Panc1 (cell line): Measurements from ENCODE around the gene RBM22. TPM values are rescaled to one million over a fixed set of nuclear protein-coding genes. Genes with fewer than 3 reads are reported as not detected.

Experiments
- ATAC-seq: fragments of 200-7000 bp; cut with Tn5 transposase; 2 replicates; pipeline ENCODE4 v1.9.1; 2020; ENCODE audit warnings: mild to moderate bottlenecking, moderate library complexity
- BruUV-seq: library from RNA; stranded (reverse); fragments of 400-500 nt; replicated peaks from 2 replicates; lab custom pipeline; 2021; lab: Mats Ljungman, UMichigan
- CTCF ChIA-PET: fragments of 300-600 bp; sonication (Branson Sonifier 250); formaldehyde crosslinking; loops from one replicate; lab custom pipeline; 2022; ENCODE audit warnings: antibody characterized with exemption; lab: Charles Lee
- POLR2A ChIA-PET: fragments of 300-600 bp; sonication (Branson Sonifier 250); formaldehyde crosslinking; loops from one replicate; lab custom pipeline; 2022; ENCODE audit warnings: antibody characterized with exemption; lab: Charles Lee
- DNase-seq: peaks from one replicate; pipeline ENCODE4 v3.0.0-alpha.2; 2010; ENCODE audit warnings: low read depth, low spot score
- H3K27ac ChIP-seq: 2 replicates; pipeline ENCODE4 v1.5.1; 2011; ENCODE audit warnings: mild to moderate bottlenecking, low read length, inconsistent platforms
- H3K27me3 ChIP-seq: fragments of 200-500 bp; sonication (Bioruptor generic); 2 replicates; pipeline ENCODE4 v1.6.0; 2014; ENCODE audit warnings: low read length, inconsistent platforms; ENCODE audit not compliant: control insufficient read depth, insufficient read depth
- H3K36me3 ChIP-seq: fragments of 200-500 bp; sonication (Bioruptor generic); 2 replicates; pipeline ENCODE4 v1.5.1; 2014; ENCODE audit warnings: inconsistent platforms, mild to moderate bottlenecking, low read length, moderate library complexity; ENCODE audit not compliant: control insufficient read depth, insufficient read depth
- H3K4me1 ChIP-seq: 2 replicates; pipeline ENCODE4 v1.5.1; 2011; ENCODE audit warnings: inconsistent platforms, mild to moderate bottlenecking, low read length, moderate library complexity; ENCODE audit not compliant: control insufficient read depth, insufficient read depth
- H3K4me3 ChIP-seq, 2 experiments: 2 replicates each; pipeline ENCODE4 v1.5.1; 2011 to 2012; ENCODE audit warnings: low read depth in 2 of 2, low read length in 2 of 2, mild to moderate bottlenecking in 2 of 2, inconsistent platforms in 1 of 2, moderate library complexity in 1 of 2
- H3K9me3 ChIP-seq: fragments of 200-500 bp; sonication (Bioruptor generic); 2 replicates; pipeline ENCODE4 v1.5.1; 2014; ENCODE audit warnings: low read depth, mild to moderate bottlenecking, inconsistent platforms, low read length, moderate library complexity; ENCODE audit not compliant: control insufficient read depth, insufficient read depth
- POLR2AphosphoS5 ChIP-seq: IDR thresholded peaks from 2 replicates; pipeline ENCODE4 v1.6.1; 2012; ENCODE audit warnings: mild to moderate bottlenecking, low read depth, low read length, moderate library complexity
- SIN3A ChIP-seq: IDR thresholded peaks from 2 replicates; pipeline ENCODE4 v1.6.1; 2012; ENCODE audit warnings: low read depth, mild to moderate bottlenecking, low read length, moderate library complexity, borderline replicate concordance; ENCODE audit not compliant: insufficient read depth
- TCF7L2 ChIP-seq: IDR thresholded peaks from 2 replicates; pipeline ENCODE4 v1.6.1; 2011; ENCODE audit warnings: mild to moderate bottlenecking, low read depth, low read length, inconsistent platforms
- in situ Hi-C: cut with HindIII; loops from 2 replicates; pipeline ENCODE4 v1.10.0; 2016; ENCODE audit warnings: low sequenced_read_pairs, low pct_unique_long_range_greater_than_20kb
- intact Hi-C: fragments of 100-400 bp; cut with micrococcal nuclease; formaldehyde crosslinking; loops from one replicate; pipeline ENCODE4 v1.10.0; 2022; ENCODE audit not compliant: unreplicated experiment
- total RNA-seq: library from RNA; stranded (reverse); gene quantifications from one replicate; pipeline ENCODE4 v1.2.1, GENCODE V29; 2021; ENCODE audit not compliant: unreplicated experiment
- TF ChIP-seq, protein P1 (sequence below): fragments of 450-650 bp; IDR thresholded peaks from 2 replicates; pipeline ENCODE4 v1.5.1; 2017; ENCODE audit warnings: mild to moderate bottlenecking
- TF ChIP-seq, protein P2 (sequence below), 2 experiments: IDR thresholded peaks; 2 replicates each; pipeline ENCODE4 v1.6.1; 2011 to 2012; ENCODE audit warnings: low read depth in 2 of 2, control low read depth in 1 of 2, low read length in 1 of 2, mild to moderate bottlenecking in 1 of 2, moderate library complexity in 1 of 2; ENCODE audit not compliant: insufficient read depth in 1 of 2

The RBM22 gene
- total RNA-seq, 1 experiment from 2014 or later, result 54.3 TPM

DNA sequence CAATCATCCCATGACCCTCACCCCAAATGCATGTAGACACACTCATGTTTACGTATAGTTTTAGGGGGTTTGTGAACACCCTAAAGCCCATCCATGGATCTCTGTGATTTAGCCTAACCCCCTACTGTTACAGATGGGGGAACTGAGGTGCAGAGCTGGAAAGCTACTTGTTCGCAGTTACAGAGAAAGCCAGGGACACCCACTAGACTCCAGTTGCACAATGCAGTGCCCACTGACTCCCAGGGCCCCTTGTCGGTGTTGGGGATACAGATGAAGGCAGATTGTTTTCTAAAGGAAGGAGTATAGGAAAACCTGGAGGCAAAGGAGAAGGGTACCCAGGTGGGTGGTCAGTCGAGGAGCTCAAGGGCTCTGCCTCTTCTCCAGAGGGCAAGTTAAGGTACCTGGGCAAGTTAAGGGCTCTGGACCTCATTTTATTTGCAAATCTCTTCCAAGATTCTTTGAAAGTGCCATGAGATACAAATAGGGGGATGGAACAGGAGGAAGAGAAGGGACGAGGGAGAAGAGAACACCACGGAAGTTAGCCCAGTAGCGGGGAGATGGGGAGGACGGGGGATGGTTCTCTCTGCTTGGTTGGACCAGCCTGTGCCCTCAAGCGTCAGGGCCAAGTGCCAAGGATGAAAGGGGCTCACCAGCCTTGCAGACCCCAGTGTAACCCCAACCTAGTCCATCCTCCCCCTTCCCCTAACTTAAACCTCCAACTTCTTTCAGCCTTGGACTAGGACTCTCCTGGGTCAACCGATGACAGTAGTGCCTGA is 38.9 kb downstream of the RBM22 start:
- Histone ChIP-seq H3K36me3 (no peaks in the 10 kb centered on the region), H3K27me3 (no peaks in the 10 kb centered on the region), H3K9me3 (no peaks in the 10 kb centered on the region), H3K4me3 (no peak overlapping the region), H3K4me1 (peaks cover 9% of the 10 kb centered on the region; the same call in 1 of the 2 replicates), H3K27ac (no peak overlapping the region)
- TF ChIP-seq POLR2AphosphoS5 (no peak), TCF7L2 (no peak), SIN3A (no peak)
- TF ChIP-seq, protein P1, sequence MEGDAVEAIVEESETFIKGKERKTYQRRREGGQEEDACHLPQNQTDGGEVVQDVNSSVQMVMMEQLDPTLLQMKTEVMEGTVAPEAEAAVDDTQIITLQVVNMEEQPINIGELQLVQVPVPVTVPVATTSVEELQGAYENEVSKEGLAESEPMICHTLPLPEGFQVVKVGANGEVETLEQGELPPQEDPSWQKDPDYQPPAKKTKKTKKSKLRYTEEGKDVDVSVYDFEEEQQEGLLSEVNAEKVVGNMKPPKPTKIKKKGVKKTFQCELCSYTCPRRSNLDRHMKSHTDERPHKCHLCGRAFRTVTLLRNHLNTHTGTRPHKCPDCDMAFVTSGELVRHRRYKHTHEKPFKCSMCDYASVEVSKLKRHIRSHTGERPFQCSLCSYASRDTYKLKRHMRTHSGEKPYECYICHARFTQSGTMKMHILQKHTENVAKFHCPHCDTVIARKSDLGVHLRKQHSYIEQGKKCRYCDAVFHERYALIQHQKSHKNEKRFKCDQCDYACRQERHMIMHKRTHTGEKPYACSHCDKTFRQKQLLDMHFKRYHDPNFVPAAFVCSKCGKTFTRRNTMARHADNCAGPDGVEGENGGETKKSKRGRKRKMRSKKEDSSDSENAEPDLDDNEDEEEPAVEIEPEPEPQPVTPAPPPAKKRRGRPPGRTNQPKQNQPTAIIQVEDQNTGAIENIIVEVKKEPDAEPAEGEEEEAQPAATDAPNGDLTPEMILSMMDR, result no peak
- TF ChIP-seq, protein P2, sequence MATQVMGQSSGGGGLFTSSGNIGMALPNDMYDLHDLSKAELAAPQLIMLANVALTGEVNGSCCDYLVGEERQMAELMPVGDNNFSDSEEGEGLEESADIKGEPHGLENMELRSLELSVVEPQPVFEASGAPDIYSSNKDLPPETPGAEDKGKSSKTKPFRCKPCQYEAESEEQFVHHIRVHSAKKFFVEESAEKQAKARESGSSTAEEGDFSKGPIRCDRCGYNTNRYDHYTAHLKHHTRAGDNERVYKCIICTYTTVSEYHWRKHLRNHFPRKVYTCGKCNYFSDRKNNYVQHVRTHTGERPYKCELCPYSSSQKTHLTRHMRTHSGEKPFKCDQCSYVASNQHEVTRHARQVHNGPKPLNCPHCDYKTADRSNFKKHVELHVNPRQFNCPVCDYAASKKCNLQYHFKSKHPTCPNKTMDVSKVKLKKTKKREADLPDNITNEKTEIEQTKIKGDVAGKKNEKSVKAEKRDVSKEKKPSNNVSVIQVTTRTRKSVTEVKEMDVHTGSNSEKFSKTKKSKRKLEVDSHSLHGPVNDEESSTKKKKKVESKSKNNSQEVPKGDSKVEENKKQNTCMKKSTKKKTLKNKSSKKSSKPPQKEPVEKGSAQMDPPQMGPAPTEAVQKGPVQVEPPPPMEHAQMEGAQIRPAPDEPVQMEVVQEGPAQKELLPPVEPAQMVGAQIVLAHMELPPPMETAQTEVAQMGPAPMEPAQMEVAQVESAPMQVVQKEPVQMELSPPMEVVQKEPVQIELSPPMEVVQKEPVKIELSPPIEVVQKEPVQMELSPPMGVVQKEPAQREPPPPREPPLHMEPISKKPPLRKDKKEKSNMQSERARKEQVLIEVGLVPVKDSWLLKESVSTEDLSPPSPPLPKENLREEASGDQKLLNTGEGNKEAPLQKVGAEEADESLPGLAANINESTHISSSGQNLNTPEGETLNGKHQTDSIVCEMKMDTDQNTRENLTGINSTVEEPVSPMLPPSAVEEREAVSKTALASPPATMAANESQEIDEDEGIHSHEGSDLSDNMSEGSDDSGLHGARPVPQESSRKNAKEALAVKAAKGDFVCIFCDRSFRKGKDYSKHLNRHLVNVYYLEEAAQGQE (IDR thresholded peaks at IDR 0.05; ENCODE audit: insufficient read depth in 1 of 2, low read depth in 2 of 2, low read length in 1 of 2), result no peak
- in situ Hi-C loops, result no loop called here
- BruUV-seq, result no TSS peak
- ATAC-seq (no peak), DNase-seq (no peak)
- intact Hi-C loops, result no loop called here
- ChIA-PET POLR2A (no interaction called here), CTCF (no interaction called here)

DNA sequence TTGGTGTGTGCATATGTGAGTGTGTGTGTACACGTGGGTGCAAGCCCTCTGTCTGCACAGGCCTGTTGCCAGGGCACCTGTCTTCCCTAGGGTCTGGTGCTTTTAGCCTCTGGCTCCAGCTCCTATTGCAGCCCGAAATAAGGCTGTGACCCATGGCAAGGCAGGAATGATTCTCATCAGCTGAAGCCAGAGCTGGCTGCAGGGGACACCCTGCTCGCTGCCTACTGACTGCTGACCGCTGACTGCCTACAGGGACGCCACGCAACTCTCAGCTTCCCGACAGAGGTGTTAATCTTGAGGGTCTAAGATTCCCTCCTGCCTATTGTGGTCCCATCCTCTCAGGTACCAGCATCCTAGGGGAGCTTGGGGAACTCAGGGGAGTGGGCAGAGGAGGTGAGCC is 39.8 kb downstream of the RBM22 start, which contains the start of gene MYOZ3:
Gene MYOZ3 (plus strand): TSS at position 166 of the 400 bp plus-strand sequence. CDS start 1,691 bp downstream, outside the sequence.
- POLR2A ChIA-PET, result interaction anchor here (0.5 kb wide), 1 partner anchor 17 kb away, joined by 6 read pairs; no protein-coding TSS in a partner anchor
- DNase-seq (no peak), ATAC-seq (no peak)
- Histone ChIP-seq H3K4me1 (peaks cover 9% of the 10 kb centered on the region; the same call in 1 of the 2 replicates), H3K9me3 (no peaks in the 10 kb centered on the region), H3K27me3 (no peaks in the 10 kb centered on the region), H3K4me3 (no peak within 1 kb of the TSS), H3K27ac (no peak within 1 kb of the TSS), H3K36me3 (no peaks in the 10 kb centered on the region)
- no peak for TF ChIP-seq SIN3A
- no peak for TF ChIP-seq POLR2AphosphoS5
- no peak for TF ChIP-seq TCF7L2
- TF ChIP-seq, protein P2 (IDR thresholded peaks at IDR 0.05; ENCODE audit: insufficient read depth in 1 of 2, low read depth in 2 of 2, low read length in 1 of 2), result no peak
- TF ChIP-seq, protein P1, result no peak
- CTCF ChIA-PET, result no interaction called here
- intact Hi-C loops, result no loop called here
- no TSS peak for BruUV-seq
- in situ Hi-C loops, result no loop called here
